Activated T-cell treated with anti-CD3 and anti-CD28 coated beads for 1 hour (primary cell): ENCODE results near the gene TRIM7.

Source experiments
- DNase-seq: peaks from one replicate; pipeline ENCODE4 v3.0.0-alpha.2; 2020; ENCODE audit warnings: low read depth

The TRIM7 gene

GRCh38 chr5:181204826-181205760, at the start of gene TRIM7:
TRIM7 (minus strand) TSS chr5:181205196; CDS start chr5:181205110, 86 bp downstream.
- no peak for DNase-seq

GRCh38 chr5:181248277-181248676, 43.3 kb upstream of the TRIM7 start:
- DNase-seq = no peak

GRCh38 chr5:181246276-181247049, 41.5 kb upstream of the TRIM7 start:
- DNase-seq = peak; percentile 64

GRCh38 chr5:181245427-181246275, 40.7 kb upstream of the TRIM7 start:
- no peak for DNase-seq

- peak; percentile 84 for DNase-seq
Measured at GRCh38 chr5:181243564-181244343, 38.8 kb upstream of the TRIM7 start, which contains the start of gene RACK1. RACK1 (minus strand) TSS chr5:181243906; CDS start chr5:181243800, 106 bp downstream.

- peak; percentile 38 for DNase-seq
Measured at GRCh38 chr5:181243018-181243563, 38.1 kb upstream of the TRIM7 start.

GRCh38 chr5:181242031-181242451, 37.0 kb upstream of the TRIM7 start:
- no peak for DNase-seq

- DNase-seq = no peak
Measured at GRCh38 chr5:181241393-181241975, 36.5 kb upstream of the TRIM7 start.

- no peak for DNase-seq
Measured at GRCh38 chr5:181239062-181239663, 34.2 kb upstream of the TRIM7 start.

GRCh38 chr5:181237729-181238385, 32.9 kb upstream of the TRIM7 start:
- DNase-seq = no peak

- no peak for DNase-seq
Measured at GRCh38 chr5:181236954-181237641, 32.1 kb upstream of the TRIM7 start.

GRCh38 chr5:181236471-181236870, 31.5 kb upstream of the TRIM7 start:
- no peak for DNase-seq

- no peak for DNase-seq
Measured at GRCh38 chr5:181235689-181236366, 30.8 kb upstream of the TRIM7 start.

GRCh38 chr5:181235323-181235688, 30.3 kb upstream of the TRIM7 start:
- no peak for DNase-seq

- no peak for DNase-seq
Measured at GRCh38 chr5:181234455-181235306, 29.7 kb upstream of the TRIM7 start.

- no peak for DNase-seq
Measured at GRCh38 chr5:181233801-181234454, 28.9 kb upstream of the TRIM7 start.
